NB4 (cell line): ENCODE results near the gene RAB14.

Experiments
- MYC ChIP-seq: IDR thresholded peaks from 2 replicates; pipeline ENCODE4 v1.6.1; 2011; ENCODE audit warnings: low read depth, low read length
- POLR2A ChIP-seq: IDR thresholded peaks from 2 replicates; pipeline ENCODE4 v1.6.1; 2011; ENCODE audit warnings: mild to moderate bottlenecking; ENCODE audit not compliant: insufficient read length; ENCODE audit errors: extremely low read depth
- TF ChIP-seq, protein P1 (sequence below): IDR thresholded peaks from one replicate; pipeline ENCODE4 v1.5.1; 2012; ENCODE audit warnings: low read depth, low read length
- TF ChIP-seq, protein P2 (sequence below): IDR thresholded peaks from 2 replicates; pipeline ENCODE4 v1.6.1; 2011; ENCODE audit warnings: low read depth, low read length

GRCh38 chr9:121246821-121247561 is 45.3 kb upstream of the RAB14 start:
- TF ChIP-seq, protein P1, sequence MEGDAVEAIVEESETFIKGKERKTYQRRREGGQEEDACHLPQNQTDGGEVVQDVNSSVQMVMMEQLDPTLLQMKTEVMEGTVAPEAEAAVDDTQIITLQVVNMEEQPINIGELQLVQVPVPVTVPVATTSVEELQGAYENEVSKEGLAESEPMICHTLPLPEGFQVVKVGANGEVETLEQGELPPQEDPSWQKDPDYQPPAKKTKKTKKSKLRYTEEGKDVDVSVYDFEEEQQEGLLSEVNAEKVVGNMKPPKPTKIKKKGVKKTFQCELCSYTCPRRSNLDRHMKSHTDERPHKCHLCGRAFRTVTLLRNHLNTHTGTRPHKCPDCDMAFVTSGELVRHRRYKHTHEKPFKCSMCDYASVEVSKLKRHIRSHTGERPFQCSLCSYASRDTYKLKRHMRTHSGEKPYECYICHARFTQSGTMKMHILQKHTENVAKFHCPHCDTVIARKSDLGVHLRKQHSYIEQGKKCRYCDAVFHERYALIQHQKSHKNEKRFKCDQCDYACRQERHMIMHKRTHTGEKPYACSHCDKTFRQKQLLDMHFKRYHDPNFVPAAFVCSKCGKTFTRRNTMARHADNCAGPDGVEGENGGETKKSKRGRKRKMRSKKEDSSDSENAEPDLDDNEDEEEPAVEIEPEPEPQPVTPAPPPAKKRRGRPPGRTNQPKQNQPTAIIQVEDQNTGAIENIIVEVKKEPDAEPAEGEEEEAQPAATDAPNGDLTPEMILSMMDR = no peak
- TF ChIP-seq POLR2A = no peak
- TF ChIP-seq MYC = peak; percentile 58
- TF ChIP-seq, protein P2, sequence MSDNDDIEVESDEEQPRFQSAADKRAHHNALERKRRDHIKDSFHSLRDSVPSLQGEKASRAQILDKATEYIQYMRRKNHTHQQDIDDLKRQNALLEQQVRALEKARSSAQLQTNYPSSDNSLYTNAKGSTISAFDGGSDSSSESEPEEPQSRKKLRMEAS = peak; percentile 42; the same call in 1 of the 2 replicates
